NCI-H187 (cell line): ENCODE measurements around the gene KRTAP5-4.
"Not testable (repeated sequence)": the region's sequence is repeated elsewhere in the genome, so short reads cannot be mapped to it uniquely, and the experiment has no call there.

Source experiments
- DNase-seq, 2 experiments: peaks; one replicate each; lab custom pipeline; 2025; lab: John Stamatoyannopoulos, UW

The KRTAP5-4 gene, protein sequence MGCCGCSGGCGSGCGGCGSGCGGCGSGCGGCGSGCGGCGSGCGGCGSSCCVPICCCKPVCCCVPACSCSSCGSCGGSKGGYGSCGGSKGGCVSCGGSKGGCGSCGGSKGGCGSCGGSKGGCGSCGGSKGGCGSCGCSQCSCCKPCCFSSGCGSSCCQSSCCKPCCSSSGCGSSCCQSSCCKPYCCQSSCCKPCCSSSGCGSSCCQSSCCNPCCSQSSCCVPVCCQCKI

GRCh38 chr11:1622086-1622485 lies at the start of gene KRTAP5-4:
TSS of gene KRTAP5-4 (minus strand) at chr11:1622138. CDS start at chr11:1622093, 45 bp downstream.
- no peak for DNase-seq

DNA sequence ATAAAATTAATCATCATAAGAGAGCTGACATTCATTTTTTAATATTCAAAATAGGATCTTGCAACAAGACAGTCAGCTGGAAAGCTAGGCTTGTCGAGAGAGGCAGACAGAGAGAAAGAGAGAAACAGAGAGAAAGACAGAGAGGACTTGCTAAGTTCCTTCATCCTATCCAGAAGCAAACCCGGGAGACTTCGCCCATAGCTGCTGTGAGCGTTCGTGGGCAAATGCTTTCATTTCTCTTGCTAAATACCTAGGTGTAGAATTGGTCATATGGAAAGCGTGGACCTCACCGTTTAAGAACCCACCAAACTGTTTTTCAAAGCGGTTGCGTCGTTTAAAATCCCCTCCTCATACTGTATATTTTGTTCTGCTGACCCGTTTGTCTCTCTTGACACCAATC lies 49.7 kb upstream of the KRTAP5-4 start:
- no peak for DNase-seq

GRCh38 chr11:1670905-1671371 lies 49.0 kb upstream of the KRTAP5-4 start:
- DNase-seq, result no peak

DNA sequence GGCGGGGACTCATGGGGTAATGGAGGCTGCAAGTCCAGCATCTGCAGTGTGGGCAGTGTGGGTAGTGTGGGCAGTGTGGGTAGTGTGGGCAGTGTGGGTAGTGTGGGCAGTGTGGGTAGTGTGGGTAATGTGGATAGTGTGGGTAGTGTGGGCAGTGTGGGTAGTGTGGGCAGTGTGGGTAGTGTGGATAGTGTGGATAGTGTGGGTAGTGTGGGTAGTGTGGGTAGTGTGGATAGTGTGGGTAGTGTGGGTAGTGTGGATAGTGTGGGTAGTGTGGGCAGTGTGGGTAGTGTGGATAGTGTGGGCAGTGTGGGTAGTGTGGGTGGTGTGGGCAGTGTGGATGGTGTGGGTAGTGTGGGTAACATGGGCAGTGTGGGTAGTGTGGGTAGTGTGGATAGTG lies 48.5 kb upstream of the KRTAP5-4 start:
- not testable (repeated sequence) for DNase-seq

- DNase-seq, result no peak
Observed at GRCh38 chr11:1669546-1670218, 47.7 kb upstream of the KRTAP5-4 start.

- DNase-seq, result no peak
Observed at GRCh38 chr11:1668911-1669473, 47.1 kb upstream of the KRTAP5-4 start.

GRCh38 chr11:1667906-1668305 lies 46.0 kb upstream of the KRTAP5-4 start:
- no peak for DNase-seq

DNA sequence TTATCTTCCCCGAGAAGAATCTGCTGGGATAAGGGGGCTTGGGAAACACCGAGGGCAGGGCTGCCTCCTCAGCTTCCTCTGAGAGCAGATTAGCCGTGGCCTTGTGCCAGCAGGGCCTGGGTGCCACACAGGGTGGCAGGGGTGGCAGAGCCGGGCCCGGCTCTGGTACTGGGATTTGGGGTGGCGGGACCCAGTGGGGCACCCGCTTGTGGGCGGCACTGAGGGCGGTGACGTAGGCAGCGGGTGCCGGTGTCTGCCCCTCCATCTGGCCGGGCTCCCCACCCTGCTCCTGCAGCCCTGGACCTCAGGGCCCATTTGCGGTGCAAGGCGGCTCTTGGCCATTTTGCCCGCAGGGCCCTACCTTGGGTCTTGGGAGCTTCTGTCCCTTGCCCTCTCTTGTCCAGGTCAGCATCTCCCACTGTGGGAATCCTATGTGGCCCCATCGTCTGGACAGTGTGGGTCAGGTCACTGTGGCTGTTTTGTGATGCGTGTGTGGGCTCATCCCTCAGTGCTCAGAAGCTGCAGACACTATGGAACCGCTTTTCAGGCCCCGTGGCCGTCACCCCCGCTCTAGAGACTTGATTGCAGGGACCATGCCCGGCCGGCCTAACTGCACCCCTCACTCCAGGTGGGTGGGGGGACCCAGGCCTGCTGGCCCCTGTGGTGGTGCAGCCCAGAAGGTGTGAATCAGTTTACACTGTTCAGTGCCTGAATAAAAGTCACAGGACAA lies 45.3 kb upstream of the KRTAP5-4 start:
- no peak for DNase-seq

- no peak for DNase-seq
Observed at GRCh38 chr11:1665313-1665712, 43.4 kb upstream of the KRTAP5-4 start.

GRCh38 chr11:1662699-1663283 lies 40.9 kb upstream of the KRTAP5-4 start:
- DNase-seq, result not testable (repeated sequence)

- not testable (repeated sequence) for DNase-seq
Observed at GRCh38 chr11:1661454-1662269, 39.7 kb upstream of the KRTAP5-4 start.

- no peak for DNase-seq
Observed at GRCh38 chr11:1660111-1660867, 38.4 kb upstream of the KRTAP5-4 start.

DNA sequence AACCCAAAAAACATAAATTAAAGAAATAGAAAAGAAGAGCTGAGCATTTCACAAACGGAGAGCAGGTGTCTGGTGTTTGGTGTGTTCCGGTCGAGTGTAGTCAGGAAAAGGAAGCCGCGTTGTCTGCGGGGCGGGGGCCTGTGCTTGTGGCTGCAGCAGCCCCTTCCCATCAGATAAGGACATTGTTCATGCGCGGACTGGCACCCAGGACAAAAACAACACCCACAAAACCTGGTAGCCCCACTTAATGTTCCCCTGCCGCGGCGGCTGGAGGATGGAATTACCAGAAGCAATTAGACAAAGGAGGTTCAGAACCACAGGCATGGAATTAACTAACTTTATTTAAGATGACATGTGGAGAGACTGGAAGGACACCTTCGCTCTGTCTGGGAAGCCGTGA lies 37.6 kb upstream of the KRTAP5-4 start:
- no peak for DNase-seq

DNA sequence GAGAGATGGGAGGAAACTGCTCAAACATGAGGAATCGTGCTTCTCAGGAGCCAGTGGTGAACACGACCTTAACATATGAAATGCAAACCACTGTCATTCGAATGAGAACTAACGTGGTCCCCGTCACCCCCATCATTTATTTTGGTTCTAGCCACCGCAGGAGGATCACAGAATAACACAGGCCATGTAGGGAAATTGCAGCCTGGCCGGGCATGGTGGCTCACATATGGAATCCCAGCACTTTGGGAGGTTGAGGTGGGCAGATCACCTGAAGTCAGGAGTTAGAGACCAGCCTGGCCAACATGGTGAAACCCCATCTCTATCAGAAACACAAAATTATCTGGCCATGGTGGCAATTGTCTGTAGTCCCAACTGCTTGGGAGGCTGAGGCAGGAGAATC lies 34.7 kb upstream of the KRTAP5-4 start:
- DNase-seq, result no peak

DNA sequence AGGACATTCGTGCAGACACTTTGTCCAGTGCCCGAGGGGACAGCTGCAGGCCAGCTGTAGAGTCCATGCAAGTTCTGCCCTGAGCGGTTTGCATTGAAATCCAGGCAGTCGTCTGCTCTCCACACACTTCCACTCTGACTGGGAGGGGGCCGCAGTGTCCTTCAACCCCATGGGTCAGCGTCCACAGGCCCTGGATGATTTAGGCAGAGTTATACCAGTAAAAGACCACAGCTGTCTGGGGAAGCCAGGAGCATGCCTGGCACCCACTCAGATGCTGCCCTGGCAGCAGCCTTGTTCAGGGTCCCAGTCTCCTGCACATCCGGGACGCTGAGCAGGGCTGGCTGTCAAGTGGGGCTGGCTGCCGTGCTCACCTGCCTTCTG lies 34.1 kb upstream of the KRTAP5-4 start:
- no peak for DNase-seq

GRCh38 chr11:1655168-1656060 lies 33.5 kb upstream of the KRTAP5-4 start:
- no peak for DNase-seq

- DNase-seq, result no peak
Observed at GRCh38 chr11:1654388-1655167, 32.6 kb upstream of the KRTAP5-4 start.

DNA sequence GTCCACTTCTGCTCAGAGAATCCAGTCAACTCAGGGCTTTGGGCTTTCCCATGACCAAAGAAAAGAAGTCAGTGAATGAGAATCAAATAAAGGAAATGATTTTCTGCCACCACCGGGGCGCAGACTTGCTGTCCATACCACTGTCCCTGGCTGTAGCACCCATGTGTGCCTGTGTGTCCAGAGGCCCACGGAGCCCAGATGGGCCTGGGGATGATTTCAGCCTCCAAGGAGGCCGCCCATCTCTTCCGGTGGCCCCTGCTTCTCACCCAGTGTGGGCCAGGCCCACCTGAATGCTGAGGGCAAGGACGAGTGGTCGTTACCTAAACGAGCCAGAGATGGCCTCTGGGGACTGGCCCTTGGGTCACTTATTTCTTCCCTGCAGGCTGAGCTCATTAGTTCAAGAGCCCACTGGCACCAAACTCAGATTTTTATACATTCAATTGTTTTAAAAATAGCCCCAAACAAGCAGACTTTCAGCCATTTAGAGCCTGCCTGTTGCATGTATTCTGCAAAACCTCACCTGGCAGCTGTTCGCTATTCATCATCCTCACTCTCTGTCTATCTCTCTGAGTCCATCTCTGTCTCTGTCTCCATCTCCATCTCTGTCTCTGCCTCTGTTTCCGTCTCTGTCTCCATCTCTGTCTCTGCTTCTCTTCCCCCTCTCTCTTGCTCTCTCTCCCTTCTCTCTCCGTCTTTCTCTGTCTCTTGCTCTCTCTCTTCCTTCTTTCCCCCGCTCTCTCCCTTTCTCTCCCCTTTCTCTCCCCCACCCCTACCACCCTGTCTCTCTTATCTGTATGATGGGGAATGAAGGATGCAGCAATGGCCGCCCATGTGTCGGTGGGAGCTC lies 31.8 kb upstream of the KRTAP5-4 start:
- DNase-seq, result no peak
